SK-N-SH (cell line): ENCODE measurements around the gene AGAP1. TPM values are rescaled to one million over a fixed set of nuclear protein-coding genes. Genes with fewer than 3 reads are reported as not detected.
A peak's percentile ranks its signal among the peaks of the same experiment; 100 is the strongest.

Experiments used
- CTCF ChIA-PET: fragments of 300-600, 350-600 bp; formaldehyde crosslinking; extraction: SDS; loops from one replicate; lab custom pipeline; 2021; lab: Yijun Ruan, JAX
- POLR2A ChIA-PET: fragments of 350-600 bp; sonication (Branson Sonifier 250); formaldehyde crosslinking; extraction: SDS; loops from one replicate; lab custom pipeline; 2020; ENCODE audit warnings: antibody characterized with exemption, inconsistent platforms; lab: Yijun Ruan, JAX
- DNase-seq: peaks from one replicate; pipeline ENCODE4 v3.0.0; 2012
- H2AFZ ChIP-seq: fragments of 200-600 bp; sonication (generic); 2 replicates; pipeline ENCODE4 v1.8.1; 2016; ENCODE audit warnings: antibody characterized with exemption, mild to moderate bottlenecking, low read depth
- H3F3A ChIP-seq: fragments of 200-600 bp; sonication (generic); replicated peaks from 2 replicates; pipeline ENCODE3; 2016; ENCODE audit warnings: antibody characterized with exemption, mild to moderate bottlenecking; ENCODE audit not compliant: insufficient read depth
- H3K27ac ChIP-seq, 2 experiments: fragments of 200-500 bp in 1 of 2; fragments of 200-600 bp in 1 of 2; sonication (Bioruptor generic) in 1 of 2; sonication (generic), shearing (Covaris generic) in 1 of 2; 2 replicates each; pipeline versions ENCODE4 v1.5.1 to v1.6.1; 2014 to 2016; ENCODE audit warnings: low read depth in 2 of 2, inconsistent platforms in 1 of 2, low read length in 1 of 2, mild to moderate bottlenecking in 1 of 2, mixed read lengths in 1 of 2
- H3K27me3 ChIP-seq: fragments of 200-600 bp; sonication (generic), shearing (Covaris generic); 2 replicates; pipeline ENCODE4 v1.6.1; 2016; ENCODE audit warnings: mixed run types; ENCODE audit not compliant: insufficient read depth
- H3K36me3 ChIP-seq, 2 experiments: fragments of 200-500 bp in 1 of 2; fragments of 200-600 bp in 1 of 2; sonication (Bioruptor generic) in 1 of 2; sonication (generic) in 1 of 2; replicated peaks in 1 of 2; 2 replicates each; pipeline versions ENCODE3 to v1.5.1; 2014 to 2016; ENCODE audit warnings: low read length in 1 of 2, mild to moderate bottlenecking in 1 of 2; ENCODE audit not compliant: insufficient read depth in 2 of 2, control insufficient read depth in 1 of 2
- H3K4me1 ChIP-seq, 2 experiments: fragments of 200-500 bp in 1 of 2; fragments of 200-600 bp in 1 of 2; sonication (Bioruptor generic) in 1 of 2; sonication (generic), shearing (Covaris generic) in 1 of 2; 2 replicates each; pipeline versions ENCODE4 v1.5.1 to v1.6.1; 2014 to 2016; ENCODE audit warnings: low read depth in 1 of 2, low read length in 1 of 2, mixed run types in 1 of 2; ENCODE audit not compliant: insufficient read depth in 2 of 2, control insufficient read depth in 1 of 2
- H3K4me2 ChIP-seq: fragments of 200-600 bp; sonication (generic), shearing (Covaris generic); 2 replicates; pipeline ENCODE4 v1.6.1; 2017; ENCODE audit warnings: mixed run types
- H3K4me3 ChIP-seq, 2 experiments: fragments of 200-500 bp in 1 of 2; fragments of 200-600 bp in 1 of 2; sonication (Bioruptor generic) in 1 of 2; sonication (generic), shearing (Covaris generic) in 1 of 2; 2 replicates each; pipeline versions ENCODE4 v1.5.1 to v1.8.1; 2014 to 2016; ENCODE audit warnings: low read depth in 2 of 2, inconsistent platforms in 1 of 2, low read length in 1 of 2, mild to moderate bottlenecking in 1 of 2, mixed read lengths in 1 of 2, moderate library complexity in 1 of 2
- H3K79me2 ChIP-seq: fragments of 200-600 bp; sonication (generic); 2 replicates; pipeline ENCODE4 v1.8.1; 2017; ENCODE audit warnings: mild to moderate bottlenecking; ENCODE audit not compliant: insufficient read depth
- H3K9ac ChIP-seq: fragments of 200-600 bp; sonication (generic); 2 replicates; pipeline ENCODE4 v1.6.1; 2017; ENCODE audit warnings: mixed run types
- H3K9me2 ChIP-seq: fragments of 200-600 bp; sonication (generic); 2 replicates; pipeline ENCODE4 v1.6.1; 2017; ENCODE audit warnings: mixed run types
- H3K9me3 ChIP-seq: fragments of 200-600 bp; sonication (generic); 2 replicates; pipeline ENCODE4 v1.6.1; 2017; ENCODE audit warnings: mixed run types, mild to moderate bottlenecking, moderate library complexity
- H4K20me1 ChIP-seq: fragments of 200-600 bp; sonication (generic); 2 replicates; pipeline ENCODE4 v1.6.1; 2017; ENCODE audit warnings: mild to moderate bottlenecking, mixed run types; ENCODE audit not compliant: insufficient read depth
- CHD2 ChIP-seq: fragments of 150-350 bp; IDR thresholded peaks from 2 replicates; pipeline ENCODE4 v1.6.1; 2018; ENCODE audit warnings: low read length; ENCODE audit not compliant: partially characterized antibody
- EZH2phosphoT487 ChIP-seq: fragments of 200-600 bp; sonication (generic); IDR thresholded peaks from 2 replicates; pipeline ENCODE4 v1.6.1; 2017; ENCODE audit warnings: low read depth, mixed run types, mild to moderate bottlenecking, antibody characterized with exemption, moderate library complexity, borderline replicate concordance
- FOSL2 ChIP-seq: IDR thresholded peaks from 2 replicates; pipeline ENCODE4 v1.4.0; 2012; ENCODE audit warnings: low read depth, mild to moderate bottlenecking, moderate library complexity, borderline replicate concordance
- FOXJ3 ChIP-seq: sonication (generic); formaldehyde crosslinking; IDR thresholded peaks from 2 replicates; pipeline ENCODE4 v1.5.1; 2020; ENCODE audit warnings: mild to moderate bottlenecking, missing genetic modification reagents
- GABPA ChIP-seq: IDR thresholded peaks from 2 replicates; pipeline ENCODE4 v1.4.0; 2012; ENCODE audit warnings: low read depth, mild to moderate bottlenecking
- JUND ChIP-seq: IDR thresholded peaks from 2 replicates; pipeline ENCODE4 v1.4.0; 2012
- MEF2A ChIP-seq: IDR thresholded peaks from 2 replicates; pipeline ENCODE4 v1.4.0; 2012; ENCODE audit warnings: low read depth, borderline replicate concordance
- MXI1 ChIP-seq: IDR thresholded peaks from 2 replicates; pipeline ENCODE4 v1.6.1; 2012; ENCODE audit warnings: mild to moderate bottlenecking, low read depth, low read length, improper control_type of control experiment
- NFIC ChIP-seq: IDR thresholded peaks from 2 replicates; pipeline ENCODE4 v1.4.0; 2012; ENCODE audit warnings: borderline replicate concordance
- NRF1 ChIP-seq: IDR thresholded peaks from 2 replicates; pipeline ENCODE4 v1.6.1; 2012; ENCODE audit warnings: low read depth, mild to moderate bottlenecking, low read length
- POLR2AphosphoS5 ChIP-seq: IDR thresholded peaks from 2 replicates; pipeline ENCODE4 v1.6.1; 2012; ENCODE audit warnings: low read depth, low read length
- RAD21 ChIP-seq: IDR thresholded peaks from 2 replicates; pipeline ENCODE4 v1.6.1; 2012; ENCODE audit warnings: mild to moderate bottlenecking, low read length
- RCOR1 ChIP-seq: fragments of 150-350 bp; IDR thresholded peaks from 2 replicates; pipeline ENCODE4 v1.6.1; 2017; ENCODE audit warnings: antibody characterized with exemption, low read length
- RXRA ChIP-seq: IDR thresholded peaks from 2 replicates; pipeline ENCODE4 v1.4.0; 2012; ENCODE audit warnings: low read depth, mild to moderate bottlenecking, borderline replicate concordance
- SMC3 ChIP-seq: IDR thresholded peaks from 2 replicates; pipeline ENCODE4 v1.6.1; 2012; ENCODE audit warnings: low read depth, low read length, improper control_type of control experiment
- TCF12 ChIP-seq: IDR thresholded peaks from 2 replicates; pipeline ENCODE4 v1.4.0; 2012
- WGBS: methylation state at CpG from one replicate; pipeline ENCODE4 v1.1.6; 2017; ENCODE audit warnings: low lambda C conversion rate; 5-methylcytosine and 5-hydroxymethylcytosine counted together
- polyA plus RNA-seq, 3 experiments: library from polyadenylated mRNA; depleted of rRNA; stranded (reverse); fragments of >200 nt; gene quantifications; 2 replicates each; pipeline ENCODE4 v1.2.3, GENCODE V29; 2012
- TF ChIP-seq, protein P1 (sequence below): IDR thresholded peaks from 2 replicates; pipeline ENCODE4 v1.4.0; 2012; ENCODE audit warnings: low read depth
- TF ChIP-seq, protein P2 (sequence below): IDR thresholded peaks from 2 replicates; pipeline ENCODE4 v1.6.1; 2012; ENCODE audit warnings: mild to moderate bottlenecking, low read depth, low read length, moderate library complexity
- TF ChIP-seq, protein P3 (sequence below): IDR thresholded peaks from 2 replicates; pipeline ENCODE4 v1.4.0; 2012; ENCODE audit warnings: low read depth, borderline replicate concordance

The AGAP1 gene
- polyA plus RNA-seq, 1 of the 3 experiments (the other 2 are of a cell fraction), result 8.8 TPM

DNA sequence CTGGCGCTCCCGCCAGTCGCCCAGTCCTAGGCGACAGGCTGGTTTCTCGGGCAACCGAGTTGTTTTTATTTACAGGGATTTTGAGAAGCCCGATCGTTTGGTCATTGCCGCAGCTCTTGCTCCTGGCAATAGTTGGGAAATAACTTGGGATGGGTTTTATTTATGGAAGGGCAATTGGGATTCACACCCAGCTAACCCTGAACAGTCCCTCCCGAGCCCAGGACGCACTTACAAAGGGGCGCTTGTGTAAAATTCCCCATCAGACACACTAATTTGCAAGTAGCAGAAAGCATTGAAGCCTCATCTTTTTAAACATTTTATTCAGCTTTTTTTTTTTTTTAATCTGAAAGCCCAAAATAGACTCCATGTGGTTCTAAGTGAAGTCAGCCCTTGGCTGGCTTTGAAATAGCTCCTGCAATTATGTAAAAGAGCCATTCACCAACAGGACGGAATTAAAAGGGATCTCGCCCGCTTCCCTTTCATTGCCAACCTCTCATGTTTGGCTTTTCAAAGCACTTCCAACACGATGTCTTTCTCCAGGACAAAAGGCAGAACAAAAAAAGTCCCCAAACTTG, 677.9 kb downstream of the AGAP1 start:
- H3K79me2 ChIP-seq, result no peaks in the 10 kb centered on the region
- peaks cover 0 to 3% of the 10 kb centered on the region in 2 experiments; a peak in 2 of 4 replicates for H3K4me1 ChIP-seq
- peak; percentile 40 for DNase-seq
- no peaks in the 10 kb centered on the region for H3K36me3 ChIP-seq
- no peak overlapping the region for H2AFZ ChIP-seq
- CTCF ChIA-PET, result interaction anchor here (0.6 to 15.0 kb wide), 7 partner anchors 9 to 406 kb away, joined by 4 to 248 read pairs (median 6); no protein-coding TSS in a partner anchor
- no peak overlapping the region for H3K4me2 ChIP-seq
- no peaks in the 10 kb centered on the region for H3K9me3 ChIP-seq
- no peaks in the 10 kb centered on the region for H3K9me2 ChIP-seq
- H3K9ac ChIP-seq, result no peak overlapping the region
- peaks cover 14% of the 10 kb centered on the region for H3F3A ChIP-seq
- H4K20me1 ChIP-seq, result no peaks in the 10 kb centered on the region
- TF ChIP-seq JUND, result no peak
- no peak for TF ChIP-seq TCF12
- no peak for TF ChIP-seq MEF2A
- no peak for TF ChIP-seq EZH2phosphoT487
- no peak for TF ChIP-seq NRF1
- no peak for TF ChIP-seq NFIC
- no peak for TF ChIP-seq FOXJ3 (CRISPR knock-in tag)
- no peak for TF ChIP-seq MXI1
- TF ChIP-seq, protein P1, sequence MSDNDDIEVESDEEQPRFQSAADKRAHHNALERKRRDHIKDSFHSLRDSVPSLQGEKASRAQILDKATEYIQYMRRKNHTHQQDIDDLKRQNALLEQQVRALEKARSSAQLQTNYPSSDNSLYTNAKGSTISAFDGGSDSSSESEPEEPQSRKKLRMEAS, result no peak
- TF ChIP-seq RAD21, result no peak
- TF ChIP-seq SMC3, result no peak
- TF ChIP-seq FOSL2, result no peak
- no peak for TF ChIP-seq CHD2
- no peak for TF ChIP-seq GABPA
- no peak for TF ChIP-seq POLR2AphosphoS5
- no peak for TF ChIP-seq RCOR1
- TF ChIP-seq, all 33 proteins: peak for 0
- H3K4me3 ChIP-seq, result no peak overlapping the region
- H3K27me3 ChIP-seq, result peaks cover 79% of the 10 kb centered on the region
- 36% methylated on average over 15 of the region's 16 CpGs for WGBS
- POLR2A ChIA-PET, result no interaction called here
- H3K27ac ChIP-seq, result no peak overlapping the region

DNA sequence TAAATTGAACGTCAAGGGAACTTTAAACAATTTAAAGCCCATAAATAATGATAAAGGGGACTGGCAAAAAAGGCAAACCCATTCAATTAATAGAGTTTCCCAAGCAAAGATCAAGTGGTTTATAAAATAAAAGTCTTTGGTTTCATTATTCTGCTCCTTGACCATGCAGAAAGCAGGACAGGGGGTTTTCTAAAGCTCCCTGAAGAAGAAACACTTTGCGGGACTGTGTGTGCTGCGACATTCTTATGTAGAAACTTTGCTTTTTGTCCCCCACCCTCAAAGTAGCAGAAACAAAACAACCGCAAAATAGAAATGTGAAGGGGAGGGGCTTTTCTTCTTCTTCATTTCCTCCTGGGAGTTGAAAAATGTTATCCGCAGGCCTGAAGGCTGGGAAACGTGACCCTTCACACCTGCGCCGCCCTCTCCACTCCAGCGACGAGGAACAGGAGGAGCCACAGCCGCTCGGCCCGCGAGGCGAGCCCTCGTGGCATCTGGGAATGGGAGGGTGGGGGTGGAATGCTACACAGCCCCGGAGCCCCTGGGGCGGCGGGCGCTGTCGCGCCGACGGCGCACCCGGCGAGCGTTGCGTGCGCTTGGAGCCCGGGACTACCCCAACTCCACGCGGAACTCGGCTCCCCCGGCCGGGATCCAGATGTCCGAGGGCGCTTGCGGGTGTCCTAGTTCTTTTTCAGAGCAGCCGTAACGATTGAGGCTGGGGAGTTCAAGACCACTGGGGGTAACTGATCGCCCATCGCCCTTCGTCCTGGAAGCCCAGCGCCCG, 678.6 kb downstream of the AGAP1 start:
- POLR2A ChIA-PET, result no interaction called here
- WGBS, result 35% methylated on average over 9 of the region's 46 CpGs
- Histone ChIP-seq H3K27me3 (peaks cover 72% of the 10 kb centered on the region), H3K4me2 (no peak overlapping the region), H3K9ac (no peak overlapping the region), H3K79me2 (no peaks in the 10 kb centered on the region), H3K9me2 (no peaks in the 10 kb centered on the region), H4K20me1 (no peaks in the 10 kb centered on the region), H3K36me3 (no peaks in the 10 kb centered on the region), H3F3A (peaks cover 14% of the 10 kb centered on the region), H3K27ac (no peak overlapping the region), H3K4me1 (peaks cover 0 to under 1% of the 10 kb centered on the region in 2 experiments; a peak in 1 of 4 replicates), H2AFZ (no peak overlapping the region), H3K4me3 (no peak overlapping the region), H3K9me3 (no peaks in the 10 kb centered on the region)
- no peak for TF ChIP-seq RXRA
- TF ChIP-seq, protein P2, sequence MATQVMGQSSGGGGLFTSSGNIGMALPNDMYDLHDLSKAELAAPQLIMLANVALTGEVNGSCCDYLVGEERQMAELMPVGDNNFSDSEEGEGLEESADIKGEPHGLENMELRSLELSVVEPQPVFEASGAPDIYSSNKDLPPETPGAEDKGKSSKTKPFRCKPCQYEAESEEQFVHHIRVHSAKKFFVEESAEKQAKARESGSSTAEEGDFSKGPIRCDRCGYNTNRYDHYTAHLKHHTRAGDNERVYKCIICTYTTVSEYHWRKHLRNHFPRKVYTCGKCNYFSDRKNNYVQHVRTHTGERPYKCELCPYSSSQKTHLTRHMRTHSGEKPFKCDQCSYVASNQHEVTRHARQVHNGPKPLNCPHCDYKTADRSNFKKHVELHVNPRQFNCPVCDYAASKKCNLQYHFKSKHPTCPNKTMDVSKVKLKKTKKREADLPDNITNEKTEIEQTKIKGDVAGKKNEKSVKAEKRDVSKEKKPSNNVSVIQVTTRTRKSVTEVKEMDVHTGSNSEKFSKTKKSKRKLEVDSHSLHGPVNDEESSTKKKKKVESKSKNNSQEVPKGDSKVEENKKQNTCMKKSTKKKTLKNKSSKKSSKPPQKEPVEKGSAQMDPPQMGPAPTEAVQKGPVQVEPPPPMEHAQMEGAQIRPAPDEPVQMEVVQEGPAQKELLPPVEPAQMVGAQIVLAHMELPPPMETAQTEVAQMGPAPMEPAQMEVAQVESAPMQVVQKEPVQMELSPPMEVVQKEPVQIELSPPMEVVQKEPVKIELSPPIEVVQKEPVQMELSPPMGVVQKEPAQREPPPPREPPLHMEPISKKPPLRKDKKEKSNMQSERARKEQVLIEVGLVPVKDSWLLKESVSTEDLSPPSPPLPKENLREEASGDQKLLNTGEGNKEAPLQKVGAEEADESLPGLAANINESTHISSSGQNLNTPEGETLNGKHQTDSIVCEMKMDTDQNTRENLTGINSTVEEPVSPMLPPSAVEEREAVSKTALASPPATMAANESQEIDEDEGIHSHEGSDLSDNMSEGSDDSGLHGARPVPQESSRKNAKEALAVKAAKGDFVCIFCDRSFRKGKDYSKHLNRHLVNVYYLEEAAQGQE, result no peak
- TF ChIP-seq, protein P1, result no peak
- no peak for TF ChIP-seq FOXJ3 (CRISPR knock-in tag)
- peak; percentile 25; the same call in 1 of the 2 replicates for TF ChIP-seq EZH2phosphoT487
- TF ChIP-seq, protein P3, sequence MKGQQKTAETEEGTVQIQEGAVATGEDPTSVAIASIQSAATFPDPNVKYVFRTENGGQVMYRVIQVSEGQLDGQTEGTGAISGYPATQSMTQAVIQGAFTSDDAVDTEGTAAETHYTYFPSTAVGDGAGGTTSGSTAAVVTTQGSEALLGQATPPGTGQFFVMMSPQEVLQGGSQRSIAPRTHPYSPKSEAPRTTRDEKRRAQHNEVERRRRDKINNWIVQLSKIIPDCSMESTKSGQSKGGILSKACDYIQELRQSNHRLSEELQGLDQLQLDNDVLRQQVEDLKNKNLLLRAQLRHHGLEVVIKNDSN, result no peak
- peak; percentile 43 for DNase-seq
- CTCF ChIA-PET, result interaction anchor here (0.5 to 15.0 kb wide), 5 partner anchors 8 to 1012 kb away, joined by 3 to 248 read pairs (median 41); no protein-coding TSS in a partner anchor
